A549 (cell line): ENCODE data around the gene AFF3.

Source experiments
- CBX2 ChIP-seq: fragments of 200-600 bp; sonication (generic); IDR thresholded peaks from 2 replicates; pipeline ENCODE4 v1.6.1; 2016; ENCODE audit warnings: low read depth, mild to moderate bottlenecking, borderline replicate concordance
- CTCF ChIP-seq: fragments of >200 bp; sonication (Bioruptor Twin); formaldehyde crosslinking; IDR thresholded peaks from 3 replicates; pipeline ENCODE4 v1.5.1; 2016
- EP300 ChIP-seq, 2 experiments: fragments of >200 bp; sonication (Bioruptor Twin); formaldehyde crosslinking; IDR thresholded peaks; 2 replicates in 1 of 2; 3 replicates in 1 of 2; pipeline ENCODE4 v1.6.1; 2016 to 2017
- GATA3 ChIP-seq: IDR thresholded peaks from 2 replicates; pipeline ENCODE4 v1.6.1; 2012; ENCODE audit warnings: borderline replicate concordance
- MAFK ChIP-seq: fragments of 450-650 bp; IDR thresholded peaks from 2 replicates; pipeline ENCODE4 v1.6.1; 2014; ENCODE audit not compliant: partially characterized antibody
- POLR2A ChIP-seq: IDR thresholded peaks from 2 replicates; pipeline ENCODE4 v1.6.1; 2012; ENCODE audit warnings: mild to moderate bottlenecking, low read length
- RFX5 ChIP-seq: fragments of 450-650 bp; IDR thresholded peaks from 2 replicates; pipeline ENCODE4 v1.7.1; 2014; ENCODE audit warnings: antibody characterized with exemption, mild to moderate bottlenecking, moderate library complexity
- ZSCAN20 ChIP-seq: fragments of 250-450 bp; sonication (Bioruptor Pico); IDR thresholded peaks from 2 replicates; pipeline ENCODE4 v1.8.0; 2022; ENCODE audit warnings: mild to moderate bottlenecking, moderate library complexity
- TF ChIP-seq, protein P1 (sequence below): fragments of 250-450 bp; sonication (Bioruptor Pico); IDR thresholded peaks from 2 replicates; pipeline ENCODE4 v1.5.0; 2020; ENCODE audit warnings: low read depth, mild to moderate bottlenecking, moderate library complexity
- TF ChIP-seq, protein P2 (sequence below): fragments of 200-600 bp; sonication (generic); IDR thresholded peaks from 2 replicates; pipeline ENCODE4 v1.6.1; 2016; ENCODE audit warnings: antibody characterized with exemption, mild to moderate bottlenecking, moderate library complexity
- TF ChIP-seq, protein P3 (sequence below): IDR thresholded peaks from 2 replicates; pipeline ENCODE4 v1.6.1; 2012

GRCh38 chr2:99640635-99641151 is 501.7 kb downstream of the AFF3 start:
- no peak for TF ChIP-seq POLR2A
- TF ChIP-seq CTCF: no peak
- no peak for TF ChIP-seq RFX5
- TF ChIP-seq EP300 (IDR thresholded peaks at IDR 0.05): no peak
- no peak for TF ChIP-seq GATA3
- TF ChIP-seq, protein P1, sequence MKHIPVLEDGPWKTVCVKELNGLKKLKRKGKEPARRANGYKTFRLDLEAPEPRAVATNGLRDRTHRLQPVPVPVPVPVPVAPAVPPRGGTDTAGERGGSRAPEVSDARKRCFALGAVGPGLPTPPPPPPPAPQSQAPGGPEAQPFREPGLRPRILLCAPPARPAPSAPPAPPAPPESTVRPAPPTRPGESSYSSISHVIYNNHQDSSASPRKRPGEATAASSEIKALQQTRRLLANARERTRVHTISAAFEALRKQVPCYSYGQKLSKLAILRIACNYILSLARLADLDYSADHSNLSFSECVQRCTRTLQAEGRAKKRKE (CRISPR knock-in tag): no peak
- TF ChIP-seq, protein P2, sequence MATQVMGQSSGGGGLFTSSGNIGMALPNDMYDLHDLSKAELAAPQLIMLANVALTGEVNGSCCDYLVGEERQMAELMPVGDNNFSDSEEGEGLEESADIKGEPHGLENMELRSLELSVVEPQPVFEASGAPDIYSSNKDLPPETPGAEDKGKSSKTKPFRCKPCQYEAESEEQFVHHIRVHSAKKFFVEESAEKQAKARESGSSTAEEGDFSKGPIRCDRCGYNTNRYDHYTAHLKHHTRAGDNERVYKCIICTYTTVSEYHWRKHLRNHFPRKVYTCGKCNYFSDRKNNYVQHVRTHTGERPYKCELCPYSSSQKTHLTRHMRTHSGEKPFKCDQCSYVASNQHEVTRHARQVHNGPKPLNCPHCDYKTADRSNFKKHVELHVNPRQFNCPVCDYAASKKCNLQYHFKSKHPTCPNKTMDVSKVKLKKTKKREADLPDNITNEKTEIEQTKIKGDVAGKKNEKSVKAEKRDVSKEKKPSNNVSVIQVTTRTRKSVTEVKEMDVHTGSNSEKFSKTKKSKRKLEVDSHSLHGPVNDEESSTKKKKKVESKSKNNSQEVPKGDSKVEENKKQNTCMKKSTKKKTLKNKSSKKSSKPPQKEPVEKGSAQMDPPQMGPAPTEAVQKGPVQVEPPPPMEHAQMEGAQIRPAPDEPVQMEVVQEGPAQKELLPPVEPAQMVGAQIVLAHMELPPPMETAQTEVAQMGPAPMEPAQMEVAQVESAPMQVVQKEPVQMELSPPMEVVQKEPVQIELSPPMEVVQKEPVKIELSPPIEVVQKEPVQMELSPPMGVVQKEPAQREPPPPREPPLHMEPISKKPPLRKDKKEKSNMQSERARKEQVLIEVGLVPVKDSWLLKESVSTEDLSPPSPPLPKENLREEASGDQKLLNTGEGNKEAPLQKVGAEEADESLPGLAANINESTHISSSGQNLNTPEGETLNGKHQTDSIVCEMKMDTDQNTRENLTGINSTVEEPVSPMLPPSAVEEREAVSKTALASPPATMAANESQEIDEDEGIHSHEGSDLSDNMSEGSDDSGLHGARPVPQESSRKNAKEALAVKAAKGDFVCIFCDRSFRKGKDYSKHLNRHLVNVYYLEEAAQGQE: no peak
- no peak for TF ChIP-seq CBX2
- TF ChIP-seq MAFK: no peak
- TF ChIP-seq, protein P3, sequence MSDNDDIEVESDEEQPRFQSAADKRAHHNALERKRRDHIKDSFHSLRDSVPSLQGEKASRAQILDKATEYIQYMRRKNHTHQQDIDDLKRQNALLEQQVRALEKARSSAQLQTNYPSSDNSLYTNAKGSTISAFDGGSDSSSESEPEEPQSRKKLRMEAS: no peak
- no peak for TF ChIP-seq ZSCAN20 (CRISPR knock-in tag)
